Kidney capillary endothelial cell (primary cell): ENCODE results near the gene EEF1AKMT3.

ENCODE experiments used
- DNase-seq: peaks from one replicate; pipeline ENCODE4 v3.0.0-alpha.2; 2018; ENCODE audit warnings: low spot score

The EEF1AKMT3 gene

DNA sequence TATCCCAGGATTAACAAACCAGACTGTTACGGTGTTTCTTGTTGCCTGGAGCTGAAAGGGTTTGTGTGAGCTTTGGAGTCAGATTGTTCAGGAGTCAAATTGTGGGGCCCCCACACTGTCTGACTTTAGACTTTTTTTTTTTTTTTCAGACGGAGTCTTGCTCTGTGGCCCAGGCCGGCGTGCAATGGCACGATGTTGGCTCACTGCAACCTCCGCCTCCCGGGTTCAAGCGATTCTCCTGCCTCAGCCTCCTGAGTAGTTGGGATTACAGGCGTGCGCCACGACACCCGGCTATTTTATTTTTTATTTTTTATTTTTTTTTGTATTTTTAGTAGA is 11.0 kb downstream of the EEF1AKMT3 start:
- DNase-seq = no peak

DNA sequence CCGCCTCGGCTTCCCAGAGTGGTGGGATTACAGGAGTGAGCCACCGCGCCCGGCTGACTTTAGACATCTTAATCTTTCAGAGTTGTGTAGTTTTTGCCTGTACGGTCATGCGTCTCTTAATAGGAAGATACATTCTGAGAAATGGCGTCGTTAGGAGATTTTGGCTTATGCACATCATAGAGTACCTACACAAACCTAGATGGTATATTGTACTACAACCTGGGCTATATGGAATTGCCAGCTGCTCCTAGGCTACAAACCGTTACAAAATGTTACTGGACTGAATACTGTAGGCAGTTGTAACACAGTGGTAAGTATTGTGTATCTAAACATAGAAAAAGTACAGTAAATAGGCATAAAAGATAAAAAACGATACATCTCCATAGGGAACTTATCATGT is 11.4 kb downstream of the EEF1AKMT3 start:
- DNase-seq = no peak

DNA sequence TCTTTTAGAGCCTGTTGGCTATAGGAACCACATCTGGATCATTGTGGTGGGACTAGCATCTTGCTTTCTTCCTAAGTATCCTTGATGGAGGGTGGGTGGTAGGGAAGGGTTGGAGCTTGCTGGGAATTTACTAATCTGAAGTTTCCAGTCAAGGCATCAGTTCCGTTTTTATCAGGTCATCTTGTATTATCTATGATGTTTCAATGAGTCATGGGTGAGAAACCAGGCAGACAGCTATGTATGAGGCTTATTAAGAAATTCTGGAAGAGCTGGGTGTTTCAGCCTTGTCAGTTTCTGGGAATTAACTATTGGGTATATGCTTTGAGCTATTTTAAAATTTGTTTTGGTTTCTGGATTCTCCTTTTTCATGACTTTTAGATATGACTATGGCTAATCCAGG is 21.5 kb downstream of the EEF1AKMT3 start:
- DNase-seq = peak; percentile 21

DNA sequence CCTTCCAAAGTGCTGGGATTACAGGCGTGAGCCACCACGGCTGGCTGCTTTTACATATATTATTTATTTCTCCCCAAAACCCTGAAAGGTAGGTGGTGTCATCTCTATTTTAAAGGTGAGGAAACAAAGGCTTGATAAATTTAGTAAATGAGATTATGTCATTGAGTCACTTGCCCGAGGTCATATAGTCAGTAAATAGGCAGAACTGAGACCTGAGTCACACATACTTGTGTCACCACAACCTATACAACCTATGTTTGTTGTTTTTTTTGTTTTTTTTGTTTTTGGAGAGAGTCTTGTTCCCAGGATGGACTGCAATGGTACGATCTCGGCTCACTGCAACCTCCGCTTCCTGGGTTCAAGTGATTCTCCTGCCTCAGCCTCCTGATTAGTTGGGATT is 22.9 kb downstream of the EEF1AKMT3 start:
- no peak for DNase-seq

DNA sequence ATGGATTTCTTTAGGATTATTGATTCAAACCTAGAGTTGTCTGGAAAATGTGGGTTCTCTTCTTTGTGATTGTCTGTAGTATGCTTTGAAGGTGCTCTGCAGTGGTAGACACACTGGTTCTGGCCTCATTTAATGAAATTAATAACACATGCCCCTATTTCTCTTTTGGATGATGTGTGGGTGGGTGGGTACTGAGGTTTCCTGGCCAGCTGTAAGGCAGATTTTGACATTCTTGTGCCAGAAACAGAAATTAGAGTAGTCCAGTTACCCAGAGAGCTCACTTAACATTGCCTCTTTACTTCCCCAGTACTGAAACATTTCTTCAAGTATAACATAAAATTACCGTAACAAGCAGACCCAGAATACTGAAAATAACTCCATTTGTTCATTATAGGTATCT is 24.6 kb downstream of the EEF1AKMT3 start:
- no peak for DNase-seq

DNA sequence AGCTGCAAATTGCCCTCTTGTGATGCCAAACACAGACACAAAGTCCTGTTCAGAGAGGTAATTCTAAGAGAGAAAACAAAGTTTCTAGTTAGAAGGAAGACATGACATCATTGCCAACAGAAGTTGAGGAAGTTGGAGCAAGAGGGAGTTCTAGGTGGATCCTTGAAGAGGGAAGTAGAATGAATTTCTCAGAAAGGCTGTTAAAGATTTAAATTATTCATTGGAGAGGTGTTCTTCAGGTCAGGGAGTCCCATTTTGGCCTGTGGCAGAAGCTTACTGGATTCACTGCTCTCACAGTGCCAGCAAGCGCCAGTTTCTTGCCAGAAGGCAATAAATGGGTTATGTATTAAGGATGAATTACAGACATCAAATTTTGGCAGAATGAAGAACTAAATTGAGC is 25.5 kb downstream of the EEF1AKMT3 start:
- DNase-seq = no peak

DNA sequence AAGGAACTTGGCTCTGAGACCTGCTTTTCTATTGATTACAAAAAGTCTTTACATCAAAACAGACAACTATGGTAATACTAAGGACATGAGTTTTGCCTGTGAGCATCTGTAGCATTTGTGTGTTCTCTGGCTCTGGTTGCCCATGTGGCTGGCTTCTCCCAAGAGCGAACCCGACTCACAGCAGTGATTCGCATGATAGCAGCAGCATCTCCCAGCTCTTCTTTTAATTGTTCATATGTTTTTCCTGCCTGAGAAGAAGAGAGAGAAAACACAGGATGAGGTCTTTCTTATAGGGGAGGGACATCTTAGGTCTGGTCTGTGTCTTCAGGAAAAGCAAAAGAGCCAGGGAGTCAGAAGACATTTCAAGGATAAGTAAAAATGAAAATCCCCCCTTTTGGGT is 28.6 kb downstream of the EEF1AKMT3 start:
- DNase-seq = no peak

DNA sequence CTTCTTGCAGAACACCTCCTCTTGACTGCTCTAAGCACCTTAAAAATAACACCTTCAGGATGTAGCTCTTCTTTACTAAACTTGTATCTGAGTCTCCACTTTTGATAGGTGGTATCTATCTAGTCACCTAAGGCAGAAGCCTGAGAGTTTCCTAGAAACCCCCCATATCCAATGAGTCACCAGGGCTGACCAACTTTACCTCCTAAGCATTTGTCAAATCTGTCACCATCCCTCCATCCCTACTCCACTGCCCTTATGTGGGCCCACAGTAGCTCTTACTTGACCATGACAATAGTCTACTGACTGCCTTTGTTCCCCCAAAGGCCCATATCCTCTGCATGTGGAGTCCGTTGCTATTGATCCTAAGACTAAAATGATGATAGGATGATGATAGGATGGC is 30.2 kb downstream of the EEF1AKMT3 start:
- DNase-seq = no peak

DNA sequence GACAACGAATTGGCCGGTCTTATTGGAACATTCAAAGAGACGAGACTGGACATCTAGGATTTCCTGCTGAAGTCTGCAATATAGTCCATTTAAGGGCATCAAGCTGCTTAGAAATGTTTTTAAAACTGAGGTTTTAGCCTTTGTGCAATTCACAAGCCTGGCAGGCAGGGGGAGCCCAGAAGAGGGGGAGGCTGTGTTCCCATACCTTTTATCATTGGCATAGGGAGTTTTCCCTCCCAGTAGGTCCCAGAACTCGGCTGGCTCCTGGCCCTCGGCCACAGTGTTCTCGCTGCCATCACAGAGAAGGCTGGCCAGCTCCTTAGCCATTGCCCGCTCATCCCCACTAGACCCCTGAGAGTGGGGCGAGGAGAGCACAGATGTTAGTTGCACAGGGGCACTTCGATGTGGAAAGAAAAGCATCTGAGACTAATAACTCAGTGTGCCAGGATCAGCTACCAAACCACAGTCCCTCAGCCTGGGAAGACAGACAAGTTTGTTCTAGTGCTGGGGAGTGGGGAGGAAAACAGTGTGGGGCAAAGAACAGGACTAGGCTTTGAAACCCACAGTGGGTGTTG is 31.0 kb downstream of the EEF1AKMT3 start:
- peak; percentile 31 for DNase-seq

DNA sequence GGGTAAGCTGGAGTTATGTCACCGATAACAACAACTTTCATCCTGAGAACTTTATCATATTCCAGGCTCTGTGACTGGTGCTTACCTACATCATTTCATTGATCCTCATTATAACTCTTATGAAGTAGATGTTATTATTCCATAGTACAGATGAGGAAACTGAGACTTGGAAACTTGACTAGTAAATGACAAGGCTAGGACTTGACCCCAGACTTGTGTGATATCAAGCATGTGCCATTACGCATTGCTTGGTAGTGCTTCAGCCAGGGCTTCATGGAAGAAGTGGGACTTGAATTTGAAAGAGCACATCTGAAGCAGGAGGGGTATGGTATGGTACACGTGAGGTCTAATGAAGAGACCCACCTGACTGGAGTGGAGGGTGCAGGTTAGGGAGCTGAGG is 34.3 kb downstream of the EEF1AKMT3 start:
- DNase-seq = no peak

DNA sequence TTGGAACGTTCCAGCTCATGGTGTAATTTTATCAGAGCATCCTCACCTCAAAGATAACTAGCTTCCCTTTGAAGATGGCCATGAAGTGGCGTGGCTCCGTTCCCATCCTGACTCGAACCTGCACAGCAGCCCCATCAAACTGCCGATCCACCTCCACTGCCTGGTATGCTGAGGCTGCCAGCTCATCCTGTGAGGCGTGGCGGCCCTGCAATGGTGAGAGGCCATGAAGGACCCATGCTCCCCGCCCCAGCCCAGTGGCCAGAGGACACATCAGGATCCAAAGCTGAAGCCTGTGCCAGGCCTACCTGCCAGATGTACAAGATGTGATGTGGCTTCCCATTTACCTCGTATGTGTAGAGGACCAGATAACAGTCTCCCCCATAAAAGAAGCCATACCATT is 34.9 kb downstream of the EEF1AKMT3 start:
- no peak for DNase-seq

DNA sequence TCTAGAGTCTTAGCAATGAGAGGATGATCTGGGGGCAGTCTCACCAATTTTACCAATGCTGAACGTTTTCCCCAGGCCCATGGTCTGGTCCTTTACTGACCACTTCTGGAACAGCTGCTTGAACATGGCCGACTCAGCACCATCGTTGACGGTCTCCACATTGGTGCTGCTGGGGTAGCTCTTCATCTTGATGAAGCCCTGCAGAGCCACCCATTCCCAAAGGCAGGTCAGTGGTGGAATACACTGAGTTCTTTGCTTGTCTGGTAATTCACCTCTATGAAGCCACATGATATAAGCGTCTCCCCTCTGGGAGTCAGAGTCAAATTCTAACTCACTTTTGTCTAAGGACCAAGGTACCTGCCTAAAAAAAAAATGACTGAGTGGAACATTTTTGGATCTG is 35.9 kb downstream of the EEF1AKMT3 start:
- DNase-seq = no peak

DNA sequence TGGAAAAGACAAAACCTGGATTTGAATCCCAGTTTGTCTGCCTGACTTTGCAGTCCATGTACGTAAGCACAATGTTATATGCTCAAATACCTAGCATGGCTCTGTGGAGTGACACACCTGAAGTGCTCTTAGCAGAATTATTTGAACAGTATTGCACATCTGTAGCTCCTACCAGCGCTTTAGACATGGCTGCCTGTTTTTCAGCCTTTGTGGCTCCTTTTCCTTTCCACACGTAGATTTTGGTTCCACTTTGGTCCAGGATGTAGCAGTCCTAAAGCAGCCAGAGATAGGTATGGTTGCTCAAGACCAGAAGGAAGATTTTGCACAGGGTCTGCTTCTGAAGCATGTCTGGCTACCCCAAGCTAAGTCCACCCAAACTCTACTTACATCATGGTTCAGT is 37.0 kb downstream of the EEF1AKMT3 start:
- no peak for DNase-seq

DNA sequence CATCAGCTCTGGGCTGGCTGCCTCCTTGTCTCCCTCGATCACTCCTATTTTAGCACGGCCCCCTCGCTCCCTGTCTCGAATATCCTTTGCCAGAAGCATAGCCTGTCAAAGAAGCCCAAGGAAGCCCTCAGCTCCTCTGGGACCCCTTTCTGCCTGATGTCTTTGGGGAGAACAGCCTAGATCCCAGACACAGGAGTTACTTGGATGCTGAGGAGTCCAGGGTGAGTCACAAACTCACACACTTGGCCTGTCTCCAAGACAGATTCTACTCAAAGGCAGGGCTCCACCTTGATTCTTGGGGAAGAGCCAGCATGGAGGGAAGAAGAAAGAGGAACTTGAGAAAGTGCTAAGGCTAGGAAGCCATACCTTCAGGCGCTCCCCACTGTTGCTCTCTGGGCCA is 38.0 kb downstream of the EEF1AKMT3 start:
- no peak for DNase-seq

DNA sequence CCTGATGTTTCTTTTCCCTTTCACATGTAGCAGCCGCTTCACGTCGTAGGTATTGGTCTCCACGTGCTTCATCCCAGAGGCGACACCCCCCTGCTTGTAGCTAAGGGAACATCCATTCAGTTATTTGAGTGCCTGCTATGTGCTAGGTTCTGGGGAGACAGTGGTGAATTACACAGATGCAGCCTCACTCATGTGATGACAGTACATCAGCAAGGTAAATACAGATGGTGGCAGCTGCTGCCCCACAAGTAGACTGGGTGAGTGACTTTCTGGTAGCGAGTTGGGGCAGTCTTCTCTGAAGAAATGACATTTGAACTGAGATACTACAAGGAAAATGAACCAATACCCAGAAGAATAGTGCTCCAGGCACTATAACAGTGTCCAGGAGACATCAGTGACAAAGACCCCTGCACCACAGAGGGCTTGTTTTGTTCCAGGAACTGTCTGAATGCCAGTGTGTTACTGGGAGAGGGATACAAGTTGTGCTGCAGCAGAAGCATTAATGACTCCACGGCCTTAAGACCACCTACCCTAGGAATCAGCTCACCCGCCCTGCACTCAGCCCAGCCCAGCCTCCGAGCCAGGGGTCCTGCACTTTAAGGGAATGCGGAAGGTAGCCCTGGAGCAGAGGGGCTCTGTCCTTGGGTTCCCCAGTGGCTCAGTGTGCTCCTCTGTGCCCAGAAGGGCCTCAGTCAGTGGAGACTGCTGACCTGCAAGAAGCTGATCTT is 38.8 kb downstream of the EEF1AKMT3 start:
- no peak for DNase-seq

DNA sequence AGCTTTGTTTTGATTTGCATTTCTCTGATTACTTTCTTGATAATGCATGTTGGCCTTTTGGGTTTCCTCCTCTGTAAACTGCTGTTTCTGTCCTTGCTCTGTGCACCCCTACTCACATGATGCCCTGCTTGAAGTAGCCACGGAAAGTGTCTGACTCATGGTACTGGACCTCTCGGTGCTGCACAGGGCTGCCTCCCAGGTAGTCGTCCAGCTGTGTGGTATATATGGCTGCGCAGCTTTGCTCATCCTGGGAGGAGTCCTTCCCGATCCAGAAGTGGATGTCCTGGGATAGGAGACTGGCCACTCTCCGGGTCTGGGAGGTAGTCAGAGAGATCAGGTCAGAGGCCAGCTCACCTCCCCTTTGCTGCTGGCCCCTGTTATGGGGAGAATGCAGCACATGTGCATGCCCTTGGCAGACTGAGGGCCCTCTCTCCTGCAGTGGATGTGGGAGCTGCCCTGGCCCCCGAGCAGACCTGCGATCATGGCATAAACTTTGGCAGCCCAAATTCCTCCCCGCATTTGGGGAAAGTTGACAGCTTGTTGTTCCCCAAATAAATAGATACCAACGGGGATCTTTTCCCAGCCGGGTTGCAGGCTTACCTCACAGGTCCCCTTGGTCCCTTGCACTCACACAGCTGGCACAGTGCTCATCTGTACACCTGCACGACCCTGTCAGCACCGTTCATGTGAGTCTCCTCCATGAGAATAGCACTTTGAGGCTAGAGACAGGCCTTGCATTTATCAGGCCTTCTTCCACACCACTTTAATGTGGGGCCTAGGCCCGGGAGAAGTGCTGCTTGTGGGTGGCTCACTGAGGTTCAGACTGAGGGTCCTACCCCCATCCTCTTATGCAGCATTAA is 40.9 kb downstream of the EEF1AKMT3 start:
- no peak for DNase-seq

DNA sequence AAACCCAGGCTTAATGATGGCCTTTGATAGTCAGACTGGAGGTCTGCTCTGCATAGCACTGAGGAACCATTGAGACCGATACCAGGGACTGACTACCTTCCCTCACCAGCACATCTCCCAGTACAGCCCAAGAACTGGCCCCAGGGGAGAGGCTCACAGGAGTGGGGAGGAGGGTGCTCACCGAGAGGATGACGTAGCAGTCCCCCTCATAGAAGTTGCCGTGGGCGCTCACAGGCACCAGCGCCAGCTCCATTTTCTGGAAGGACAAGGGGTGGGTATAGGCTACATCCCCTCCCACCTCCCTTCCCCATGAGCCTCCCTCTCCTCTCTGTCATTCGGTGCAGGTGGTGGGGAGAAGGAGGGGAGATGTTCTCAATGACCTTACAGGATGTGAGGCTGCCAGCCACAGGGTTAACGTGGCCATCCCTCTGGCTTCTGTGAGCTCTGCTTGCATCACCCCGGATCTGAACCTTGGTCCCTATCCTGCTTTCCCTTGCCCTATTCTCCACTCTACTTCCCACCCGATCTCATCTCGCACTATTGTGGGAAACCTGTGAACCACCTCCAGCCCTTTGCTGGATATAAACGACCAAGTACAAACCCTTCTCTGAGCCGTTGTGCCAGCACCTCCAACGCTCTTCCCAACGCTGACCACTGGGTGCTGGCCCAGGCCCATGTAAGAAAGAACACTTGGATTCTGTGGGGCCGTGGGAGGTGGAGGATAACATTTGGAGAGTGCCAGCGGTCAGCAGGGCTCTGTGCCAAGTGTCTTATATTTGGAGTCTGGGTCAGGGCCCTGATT is 41.8 kb downstream of the EEF1AKMT3 start:
- no peak for DNase-seq

DNA sequence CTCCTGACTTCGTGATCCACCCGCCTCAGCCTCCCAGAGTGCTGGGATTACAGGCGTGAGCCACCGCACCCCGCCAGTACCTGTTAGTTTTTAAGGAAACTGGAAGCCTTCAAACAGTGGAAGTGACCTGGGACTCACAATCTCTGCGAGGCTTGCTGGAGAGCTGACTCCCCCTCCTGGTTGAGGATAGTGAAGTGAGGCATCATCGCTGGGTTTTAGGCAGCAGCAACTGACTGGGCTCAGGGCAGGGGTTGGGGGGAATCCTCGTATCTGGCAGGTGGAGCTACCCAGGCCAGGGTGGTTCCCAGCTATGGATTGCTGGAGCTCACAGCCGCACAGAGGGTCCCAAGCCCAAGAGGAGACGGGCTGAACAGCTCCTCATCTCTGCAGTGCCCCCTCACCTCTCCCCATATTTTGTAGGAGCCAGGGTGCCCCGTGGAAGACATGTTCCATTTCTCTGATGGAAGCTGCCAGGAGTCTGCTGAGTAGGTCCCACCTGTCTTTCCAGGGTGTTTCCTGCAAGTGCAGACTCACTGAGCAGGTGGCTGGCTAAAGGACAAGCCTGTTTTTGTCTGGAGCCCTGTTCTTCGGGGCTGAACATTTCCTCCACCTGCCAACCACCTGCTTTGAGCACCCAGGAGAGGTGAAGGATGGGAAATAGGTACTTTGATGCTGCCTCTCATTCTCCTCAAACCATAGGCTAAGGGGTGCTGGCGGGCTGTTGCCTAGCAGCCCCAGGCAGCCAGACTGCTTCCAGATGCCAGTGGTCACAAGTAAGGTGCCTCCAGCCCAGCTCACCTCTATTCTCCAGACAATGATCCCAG is 43.0 kb downstream of the EEF1AKMT3 start:
- no peak for DNase-seq

DNA sequence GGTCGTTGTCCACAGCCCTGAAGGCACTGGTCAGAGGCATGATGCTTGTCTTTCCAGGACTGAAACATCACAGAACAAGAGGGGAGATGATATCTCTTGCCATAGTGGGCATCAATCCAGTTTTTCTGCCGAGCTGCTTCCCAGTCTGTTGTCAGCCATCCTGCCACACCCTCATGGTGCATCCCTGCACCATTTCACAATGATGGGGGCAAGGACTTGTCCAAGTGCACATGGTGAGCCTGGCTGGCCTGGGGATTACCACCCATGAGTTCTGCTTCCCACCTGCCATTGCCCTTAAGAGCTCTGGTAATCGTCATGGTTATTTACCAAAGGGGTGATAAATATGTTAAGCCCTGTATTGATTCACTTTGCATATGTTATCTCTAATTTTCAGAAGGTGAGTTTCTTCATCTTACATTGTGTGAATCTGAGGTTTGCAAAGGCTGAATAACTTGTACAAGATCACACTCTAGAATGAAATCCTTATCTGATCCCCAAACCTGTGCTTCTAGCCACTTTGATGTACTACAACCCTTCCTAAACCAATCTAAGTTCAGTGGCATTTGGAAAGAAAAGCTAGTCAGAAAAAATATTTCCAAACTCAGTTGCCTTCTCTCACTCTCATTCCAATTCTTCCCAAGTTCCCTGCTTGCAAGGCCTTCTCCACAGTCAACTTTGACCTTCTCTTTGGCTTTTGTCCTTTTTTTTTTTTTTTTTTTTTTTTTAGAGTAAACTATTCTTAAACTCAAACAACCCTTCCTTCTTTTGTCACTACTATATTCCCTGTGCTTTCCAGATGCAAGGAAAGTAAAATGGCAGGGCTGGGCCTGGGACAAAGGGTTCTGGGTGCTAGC is 43.8 kb downstream of the EEF1AKMT3 start:
- no peak for DNase-seq

DNA sequence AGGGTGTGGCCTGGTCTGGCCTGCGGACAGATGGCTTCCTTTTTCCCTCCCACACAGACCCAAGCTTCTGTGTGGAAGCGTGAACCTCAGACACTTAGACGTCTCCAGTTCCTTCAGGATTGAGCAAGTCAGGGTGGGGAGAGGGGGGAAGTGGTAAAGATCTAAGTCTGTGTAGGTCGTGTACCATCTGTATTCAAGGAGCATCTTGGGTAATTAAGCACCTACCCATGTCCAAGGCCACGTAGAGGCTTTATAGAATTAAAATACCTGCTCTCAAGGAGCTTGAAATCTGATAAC is 44.4 kb downstream of the EEF1AKMT3 start:
- no peak for DNase-seq
